GM12865 (cell line): Measurements from ENCODE around the gene XRCC4.
"Not testable (repeated sequence)": the region's sequence is repeated elsewhere in the genome, so short reads cannot be mapped to it uniquely, and the experiment has no call there.

Experiments
- DNase-seq: peaks from one replicate; pipeline ENCODE4 v3.0.0; 2010; ENCODE audit warnings: low read depth
- H3K4me3 ChIP-seq: 2 replicates; pipeline ENCODE4 v1.5.1; 2011; ENCODE audit warnings: mild to moderate bottlenecking, low read depth, low read length, control low read depth
- CTCF ChIP-seq: IDR thresholded peaks from 2 replicates; pipeline ENCODE4 v1.5.1; 2011; ENCODE audit warnings: low read length, control low read depth, low read depth, inconsistent platforms; ENCODE audit not compliant: insufficient read depth; ENCODE audit errors: missing control alignments

The XRCC4 gene

GRCh38 chr5:83148370-83148769 is 71.0 kb downstream of the XRCC4 start:
- H3K4me3 ChIP-seq: no peak overlapping the region
- no peak for DNase-seq
- no peak for TF ChIP-seq CTCF

GRCh38 chr5:83149671-83150070 is 72.3 kb downstream of the XRCC4 start:
- no peak for TF ChIP-seq CTCF
- DNase-seq: no peak
- no peak overlapping the region for H3K4me3 ChIP-seq

GRCh38 chr5:83151821-83152220 is 74.5 kb downstream of the XRCC4 start:
- DNase-seq: no peak
- no peak for TF ChIP-seq CTCF
- no peak overlapping the region for H3K4me3 ChIP-seq

GRCh38 chr5:83152996-83153395 is 75.6 kb downstream of the XRCC4 start:
- not testable (repeated sequence) for DNase-seq, H3K4me3 ChIP-seq

- H3K4me3 ChIP-seq: no peak overlapping the region
- no peak for TF ChIP-seq CTCF
- DNase-seq: no peak
Observed at GRCh38 chr5:83156001-83156400, 78.7 kb downstream of the XRCC4 start.

- no peak for TF ChIP-seq CTCF
- no peak overlapping the region for H3K4me3 ChIP-seq
- no peak for DNase-seq
Observed at GRCh38 chr5:83157163-83157562, 79.8 kb downstream of the XRCC4 start.

GRCh38 chr5:83162601-83163000 is 85.3 kb downstream of the XRCC4 start:
- no peak for TF ChIP-seq CTCF
- H3K4me3 ChIP-seq: no peak overlapping the region
- DNase-seq: no peak

GRCh38 chr5:83167538-83167937 is 90.2 kb downstream of the XRCC4 start:
- DNase-seq: no peak
- TF ChIP-seq CTCF: no peak
- no peak overlapping the region for H3K4me3 ChIP-seq
